HEK293 (cell line): ENCODE measurements around the gene B2M.

Source experiments
- BCL11B ChIP-seq: fragments of 450-650 bp; formaldehyde crosslinking; IDR thresholded peaks from 2 replicates; pipeline ENCODE4 v1.5.1; 2016; ENCODE audit warnings: low read depth, missing biosample characterization, missing genetic modification characterization
- EGR2 ChIP-seq: fragments of 450-650 bp; formaldehyde crosslinking; IDR thresholded peaks from 2 replicates; pipeline ENCODE4 v1.5.1; 2016; ENCODE audit warnings: low read depth, missing biosample characterization, missing genetic modification characterization
- FEZF1 ChIP-seq: fragments of 450-650 bp; formaldehyde crosslinking; IDR thresholded peaks from 2 replicates; pipeline ENCODE4 v1.5.1; 2016; ENCODE audit warnings: missing biosample characterization, missing genetic modification characterization
- GLI2 ChIP-seq: fragments of 450-650 bp; formaldehyde crosslinking; IDR thresholded peaks from 2 replicates; pipeline ENCODE4; 2017; ENCODE audit warnings: missing biosample characterization, missing genetic modification characterization, low read depth, borderline replicate concordance
- GLIS1 ChIP-seq: fragments of 450-650 bp; formaldehyde crosslinking; IDR thresholded peaks from 2 replicates; pipeline ENCODE4 v1.5.1; 2016; ENCODE audit warnings: missing biosample characterization, missing genetic modification characterization
- HIC1 ChIP-seq: fragments of 450-650 bp; formaldehyde crosslinking; IDR thresholded peaks from 2 replicates; pipeline ENCODE4 v1.5.1; 2016; ENCODE audit warnings: missing biosample characterization, missing genetic modification characterization
- IKZF3 ChIP-seq: fragments of 450-650 bp; IDR thresholded peaks from 2 replicates; pipeline ENCODE4 v1.5.0; 2018; ENCODE audit warnings: missing biosample characterization, mild to moderate bottlenecking, missing genetic modification characterization, moderate library complexity
- KLF17 ChIP-seq: fragments of 450-650 bp; formaldehyde crosslinking; IDR thresholded peaks from 2 replicates; pipeline ENCODE4 v1.5.1; 2016; ENCODE audit warnings: missing biosample characterization, missing genetic modification characterization
- KLF7 ChIP-seq: fragments of 450-650 bp; formaldehyde crosslinking; IDR thresholded peaks from 2 replicates; pipeline ENCODE4 v1.5.1; 2016; ENCODE audit warnings: missing biosample characterization, missing genetic modification characterization, borderline replicate concordance
- OSR2 ChIP-seq: fragments of 450-650 bp; formaldehyde crosslinking; IDR thresholded peaks from 2 replicates; pipeline ENCODE4 v1.5.1; 2016; ENCODE audit warnings: missing biosample characterization, missing genetic modification characterization
- PRDM6 ChIP-seq: fragments of 450-650 bp; formaldehyde crosslinking; IDR thresholded peaks from 2 replicates; pipeline ENCODE4 v1.5.1; 2017; ENCODE audit warnings: missing biosample characterization, missing genetic modification characterization
- SALL2 ChIP-seq: fragments of 450-650 bp; formaldehyde crosslinking; IDR thresholded peaks from 2 replicates; pipeline ENCODE4 v1.5.0; 2017; ENCODE audit warnings: missing biosample characterization, mild to moderate bottlenecking, missing genetic modification characterization, borderline replicate concordance
- SP2 ChIP-seq: fragments of 450-650 bp; formaldehyde crosslinking; IDR thresholded peaks from 2 replicates; pipeline ENCODE4 v1.5.1; 2016; ENCODE audit warnings: missing biosample characterization, missing genetic modification characterization
- TRIM28 ChIP-seq: IDR thresholded peaks from 2 replicates; pipeline ENCODE4 v1.6.1; 2011; ENCODE audit warnings: low read length, control low read depth, borderline replicate concordance
- YY2 ChIP-seq: fragments of 450-650 bp; formaldehyde crosslinking; IDR thresholded peaks from 2 replicates; pipeline ENCODE4 v1.5.1; 2016; ENCODE audit warnings: missing biosample characterization, missing genetic modification characterization
- ZBTB17 ChIP-seq: fragments of 450-650 bp; formaldehyde crosslinking; IDR thresholded peaks from 2 replicates; pipeline ENCODE4 v1.5.1; 2016; ENCODE audit warnings: missing biosample characterization, missing genetic modification characterization
- ZBTB20 ChIP-seq: fragments of 450-650 bp; formaldehyde crosslinking; IDR thresholded peaks from 2 replicates; pipeline ENCODE4 v1.5.1; 2016; ENCODE audit warnings: missing biosample characterization, missing genetic modification characterization
- ZBTB26 ChIP-seq: fragments of 450-650 bp; formaldehyde crosslinking; optimal IDR thresholded peaks from 2 replicates; pipeline ENCODE3; 2016; ENCODE audit warnings: missing biosample characterization, mild to moderate bottlenecking, missing genetic modification characterization
- ZIC2 ChIP-seq: fragments of 450-650 bp; formaldehyde crosslinking; IDR thresholded peaks from 2 replicates; pipeline ENCODE4 v1.5.1; 2016; ENCODE audit warnings: missing biosample characterization, missing genetic modification characterization
- ZNF133 ChIP-seq: fragments of 450-650 bp; formaldehyde crosslinking; IDR thresholded peaks from 2 replicates; pipeline ENCODE4 v1.5.1; 2016; ENCODE audit warnings: missing biosample characterization, missing genetic modification characterization
- ZNF157 ChIP-seq: fragments of 450-650 bp; formaldehyde crosslinking; IDR thresholded peaks from 2 replicates; pipeline ENCODE4 v1.5.1; 2016; ENCODE audit warnings: missing biosample characterization, missing genetic modification characterization
- ZNF184 ChIP-seq: fragments of 450-650 bp; IDR thresholded peaks from 2 replicates; pipeline ENCODE4 v1.5.1; 2018; ENCODE audit warnings: missing biosample characterization, mild to moderate bottlenecking, missing genetic modification characterization
- ZNF248 ChIP-seq: fragments of 450-650 bp; formaldehyde crosslinking; IDR thresholded peaks from 2 replicates; pipeline ENCODE4 v1.5.1; 2017; ENCODE audit warnings: missing biosample characterization, missing genetic modification characterization
- ZNF266 ChIP-seq: fragments of 450-650 bp; formaldehyde crosslinking; IDR thresholded peaks from 2 replicates; pipeline ENCODE4 v1.5.1; 2016; ENCODE audit warnings: missing biosample characterization, missing genetic modification characterization, low read depth
- ZNF341 ChIP-seq: fragments of 450-650 bp; formaldehyde crosslinking; IDR thresholded peaks from 2 replicates; pipeline ENCODE4; 2016; ENCODE audit warnings: low read depth, missing biosample characterization, missing genetic modification characterization
- ZNF398 ChIP-seq: fragments of 450-650 bp; formaldehyde crosslinking; IDR thresholded peaks from 2 replicates; pipeline ENCODE4 v1.5.1; 2017; ENCODE audit warnings: missing biosample characterization, missing genetic modification characterization
- ZNF571 ChIP-seq: fragments of 450-650 bp; formaldehyde crosslinking; IDR thresholded peaks from 2 replicates; pipeline ENCODE4 v1.5.0; 2017; ENCODE audit warnings: missing biosample characterization, missing genetic modification characterization
- ZNF600 ChIP-seq: fragments of 450-650 bp; formaldehyde crosslinking; IDR thresholded peaks from 2 replicates; pipeline ENCODE4 v1.5.1; 2016; ENCODE audit warnings: missing biosample characterization, missing genetic modification characterization
- ZNF658 ChIP-seq: fragments of 450-650 bp; formaldehyde crosslinking; IDR thresholded peaks from 2 replicates; pipeline ENCODE4; 2016; ENCODE audit warnings: missing biosample characterization, missing genetic modification characterization
- ZNF660 ChIP-seq: fragments of 450-650 bp; IDR thresholded peaks from 2 replicates; pipeline ENCODE4 v1.5.1; 2018; ENCODE audit warnings: missing biosample characterization, mild to moderate bottlenecking, missing genetic modification characterization
- ZNF701 ChIP-seq: fragments of 450-650 bp; formaldehyde crosslinking; IDR thresholded peaks from 2 replicates; pipeline ENCODE4 v1.5.1; 2016; ENCODE audit warnings: missing biosample characterization, missing genetic modification characterization
- ZNF776 ChIP-seq: fragments of 450-650 bp; formaldehyde crosslinking; IDR thresholded peaks from 2 replicates; pipeline ENCODE4 v1.5.0; 2017; ENCODE audit warnings: missing biosample characterization, missing genetic modification characterization, borderline replicate concordance
- ZSCAN30 ChIP-seq: fragments of 450-650 bp; IDR thresholded peaks from 2 replicates; pipeline ENCODE4 v1.5.1; 2018; ENCODE audit warnings: missing biosample characterization, mild to moderate bottlenecking, missing genetic modification characterization, moderate library complexity

The B2M gene

GRCh38 chr15:44728576-44729407 lies 17.5 kb downstream of the B2M start (continued):
- TF ChIP-seq ZNF157: no peak
- 0 out of 2 replicates have a peak, but pooled peaks have one; percentile 64 for TF ChIP-seq ZBTB20
- no peak for TF ChIP-seq KLF7 (tag by site-specific recombination)
- peak; percentile 44; the same call in 1 of the 2 replicates for TF ChIP-seq PRDM6 (tag by site-specific recombination)
- no peak for TF ChIP-seq ZNF658 (tag by site-specific recombination)
- 0 out of 2 replicates have a peak, but pooled peaks have one; percentile 96 for TF ChIP-seq ZBTB17 (tag by site-specific recombination)
- TF ChIP-seq OSR2 (tag by site-specific recombination): 0 out of 2 replicates have a peak, but pooled peaks have one; percentile 21
- no peak; the same call in 1 of the 2 replicates for TF ChIP-seq FEZF1 (tag by site-specific recombination)
- TF ChIP-seq BCL11B (tag by site-specific recombination): peak; percentile 16; the same call in 1 of the 2 replicates
- 0 out of 2 replicates have a peak, but pooled peaks have one; percentile 9 for TF ChIP-seq HIC1
- peak; percentile 88 for TF ChIP-seq EGR2 (tag by site-specific recombination)
- peak; percentile 86 for TF ChIP-seq GLIS1
- TF ChIP-seq GLI2 (tag by site-specific recombination): no peak
- peak; percentile 9 for TF ChIP-seq ZNF398 (tag by site-specific recombination)
- TF ChIP-seq ZNF660 (tag by site-specific recombination): peak; percentile 89
- peak; percentile 81 for TF ChIP-seq IKZF3
- no peak for TF ChIP-seq ZNF266 (tag by site-specific recombination)
- TF ChIP-seq SALL2 (tag by site-specific recombination): no peak
- TF ChIP-seq ZNF133 (tag by site-specific recombination): no peak
- no peak for TF ChIP-seq YY2 (tag by site-specific recombination)
- TF ChIP-seq ZNF776 (tag by site-specific recombination): no peak
- no peak for TF ChIP-seq ZNF701 (tag by site-specific recombination)
- TF ChIP-seq ZNF248: no peak
- no peak; the same call in none of the 2 replicates for TF ChIP-seq ZNF600 (tag by site-specific recombination)
- TF ChIP-seq KLF17 (tag by site-specific recombination): no peak
- TF ChIP-seq SP2 (tag by site-specific recombination): peak; percentile 72
- TF ChIP-seq ZNF341 (tag by site-specific recombination): peak; percentile 88
- TF ChIP-seq ZNF184 (tag by site-specific recombination): no peak
- peak; percentile 80 for TF ChIP-seq ZIC2 (tag by site-specific recombination)
- peak; percentile 11; the same call in 1 of the 2 replicates for TF ChIP-seq ZSCAN30 (tag by site-specific recombination)
- peak; percentile 43 for TF ChIP-seq ZBTB26 (tag by site-specific recombination)
- no peak for TF ChIP-seq ZNF571 (tag by site-specific recombination)
- peak; percentile 15; the same call in 1 of the 2 replicates for TF ChIP-seq TRIM28
